CD4-positive, CD25-positive, alpha-beta regulatory T cell (primary cell): ENCODE data around the gene TMEM50B. TPM values are rescaled to one million over a fixed set of nuclear protein-coding genes. Genes with fewer than 3 reads are reported as not detected.
A peak's percentile ranks its signal among the peaks of the same experiment; 100 is the strongest.

Source experiments
- ATAC-seq, 2 donors: fragments of 150-1000 bp; cut with Tn5 transposase; one replicate each; pipeline ENCODE4 v1.10.0; 2021; ENCODE audit warnings: low read depth in 2 of 2, moderate number of reproducible peaks in 2 of 2, moderate library complexity in 1 of 2
- DNase-seq, 3 donors: peaks; one replicate each; pipeline versions ENCODE4 v3.0.0 to v3.0.0-alpha.2; 2012 to 2022; ENCODE audit warnings: mixed read lengths in 1 of 3
- H3K27ac ChIP-seq: one replicate; pipeline ENCODE4 v1.7.0; 2013; ENCODE audit warnings: mild to moderate bottlenecking, low read length; ENCODE audit not compliant: insufficient read depth, poor library complexity, severe bottlenecking
- H3K27me3 ChIP-seq: one replicate; pipeline ENCODE4 v1.7.0; 2013; ENCODE audit warnings: low read length; ENCODE audit not compliant: control insufficient read depth, insufficient read depth
- H3K36me3 ChIP-seq: one replicate; pipeline ENCODE4 v1.7.0; 2013; ENCODE audit warnings: mild to moderate bottlenecking, low read length, moderate library complexity; ENCODE audit not compliant: control insufficient read depth, insufficient read depth
- H3K4me1 ChIP-seq: 2 replicates; pipeline ENCODE4 v1.7.0; 2013; ENCODE audit warnings: mild to moderate bottlenecking, low read length; ENCODE audit not compliant: insufficient read depth, control insufficient read depth, poor library complexity, severe bottlenecking
- H3K4me3 ChIP-seq: one replicate; pipeline ENCODE4 v1.7.0; 2013; ENCODE audit warnings: low read depth, mild to moderate bottlenecking, low read length, moderate library complexity
- H3K9me3 ChIP-seq, 2 experiments: 1 replicate in 1 of 2; 2 replicates in 1 of 2; pipeline ENCODE4 v1.7.0; 2013; ENCODE audit warnings: low read length in 2 of 2, mild to moderate bottlenecking in 1 of 2, moderate library complexity in 1 of 2; ENCODE audit not compliant: control insufficient read depth in 2 of 2
- H3K27ac Mint-ChIP-seq, 3 donors: one replicate each; pipeline ENCODE4 v1.8.0; 2020 to 2022; ENCODE audit warnings: mild to moderate bottlenecking in 3 of 3, mixed read lengths in 3 of 3, moderate library complexity in 2 of 3
- H3K27me3 Mint-ChIP-seq: one replicate; pipeline ENCODE4 v1.8.0; 2022; ENCODE audit warnings: mild to moderate bottlenecking, mixed read lengths
- H3K36me3 Mint-ChIP-seq: one replicate; pipeline ENCODE4 v1.8.0; 2020; ENCODE audit warnings: mixed read lengths
- H3K4me1 Mint-ChIP-seq, 4 donors: one replicate each; pipeline ENCODE4 v1.8.0; 2020 to 2022; ENCODE audit warnings: mixed read lengths in 4 of 4, mild to moderate bottlenecking in 1 of 4
- H3K4me3 Mint-ChIP-seq, 4 donors: one replicate each; pipeline ENCODE4 v1.8.0; 2020 to 2022; ENCODE audit warnings: mild to moderate bottlenecking in 4 of 4, mixed read lengths in 4 of 4, moderate library complexity in 3 of 4
- H3K9me3 Mint-ChIP-seq, 7 donors: one replicate each; pipeline ENCODE4 v1.8.0; 2020 to 2022; ENCODE audit warnings: mixed read lengths in 7 of 7, mild to moderate bottlenecking in 3 of 7, moderate library complexity in 2 of 7
- polyA plus RNA-seq, 4 donors: library from polyadenylated mRNA; unstranded; fragments of 300-500 nt; fragmentation: Illumina TruSeq; gene quantifications; one replicate each; pipeline ENCODE4 v1.2.3, GENCODE V29; 2021
- total RNA-seq: library from RNA; stranded (reverse); gene quantifications from one replicate; pipeline ENCODE4 v1.2.3, GENCODE V29; 2022

The TMEM50B gene
- total and polyA plus RNA-seq, 5 donors from 2014 or later, result 60.1 to 84.2 (median 63.0) TPM

DNA sequence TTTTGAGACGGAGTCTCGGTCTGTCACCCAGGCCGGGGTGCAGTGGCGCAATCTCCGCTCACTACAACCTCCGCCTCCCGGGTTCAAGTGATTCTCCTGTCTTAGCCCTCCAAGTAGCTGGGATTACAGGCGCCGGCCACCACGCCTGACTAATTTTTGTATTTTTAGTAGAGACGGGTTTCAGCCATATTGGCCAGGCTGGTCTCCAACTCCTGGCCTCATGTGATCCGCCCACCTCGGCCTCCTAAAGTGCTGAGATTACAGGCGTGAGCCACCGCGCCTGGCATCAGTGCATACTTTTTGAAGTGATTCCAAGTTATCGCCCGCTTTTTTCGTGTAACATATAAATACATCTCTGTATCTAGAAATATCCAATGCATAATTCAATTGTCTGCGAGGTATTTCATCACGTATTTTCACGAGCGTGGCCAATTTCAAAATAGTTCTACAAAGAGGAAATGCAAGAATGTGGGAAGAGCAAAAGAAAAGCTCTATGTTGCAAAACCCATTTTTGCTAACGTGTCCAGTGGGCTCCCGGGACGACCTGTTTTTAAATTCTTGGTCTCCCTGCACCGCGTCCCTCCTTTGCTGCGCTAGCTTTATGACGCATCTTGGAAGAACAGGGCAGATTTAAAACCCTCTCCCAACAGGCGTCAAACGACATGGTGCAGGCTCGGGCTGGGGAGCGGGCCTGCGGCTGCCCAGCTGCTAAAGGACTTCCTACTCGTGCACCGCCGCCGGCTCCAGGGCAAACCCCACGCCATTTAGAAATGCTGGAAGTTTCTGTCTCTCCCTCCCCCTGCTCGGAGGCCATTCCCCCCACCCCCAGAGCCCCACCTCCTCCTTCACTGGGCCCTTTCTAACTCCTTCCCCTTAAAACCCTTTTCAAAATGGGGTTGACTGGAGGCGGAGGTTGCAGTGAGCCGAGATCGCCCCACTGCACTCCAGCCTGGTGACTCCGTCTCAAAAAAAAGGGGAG, 77.5 kb downstream of the TMEM50B start:
- Mint-ChIP-seq H3K4me1 (peaks cover 6 to 58% (median 34%) of the 10 kb centered on the region in 4 donors), H3K9me3 (peaks cover 0 to 2% (median 0%) of the 10 kb centered on the region in 7 donors), H3K4me3 (peak overlapping the region; percentile 81 to 90 (median 86)), H3K36me3 (no peaks in the 10 kb centered on the region), H3K27ac (peak overlapping the region in 2 of 3 donors; percentile 79 to 88), H3K27me3 (peaks cover 16% of the 10 kb centered on the region)
- peak in 1 of 3 donors; percentile 31 for DNase-seq
- Histone ChIP-seq H3K36me3 (no peaks in the 10 kb centered on the region), H3K4me3 (no peak overlapping the region), H3K4me1 (peaks cover 41% of the 10 kb centered on the region), H3K27ac (peak overlapping the region; percentile 61), H3K27me3 (no peaks in the 10 kb centered on the region), H3K9me3 (no peaks in the 10 kb centered on the region)
- no peak for ATAC-seq

DNA sequence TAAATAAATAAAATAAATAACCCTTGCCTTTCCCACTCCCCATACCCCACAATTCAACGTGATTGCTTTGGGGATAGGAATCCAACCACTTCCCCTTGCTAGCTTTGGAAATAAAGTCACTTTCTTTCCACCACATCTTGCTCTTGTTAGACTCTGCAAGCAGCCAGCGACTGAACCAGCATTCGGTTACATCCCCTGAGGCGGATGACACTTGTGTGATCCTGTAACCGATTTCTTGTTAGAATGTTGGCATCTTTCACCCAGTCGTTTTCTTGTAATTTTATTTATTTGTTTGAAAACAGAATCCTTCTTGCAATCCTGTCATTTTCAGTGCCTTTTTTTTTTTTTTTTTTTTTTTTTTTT, 78.2 kb downstream of the TMEM50B start:
- DNase-seq (no peak), ATAC-seq (no peak)
- H3K4me3 Mint-ChIP-seq, result peak overlapping the region; percentile 56 to 90 (median 78)
- no peaks in the 10 kb centered on the region for H3K9me3 ChIP-seq
- no peaks in the 10 kb centered on the region for H3K36me3 ChIP-seq
- no peak overlapping the region for H3K27ac Mint-ChIP-seq
- H3K27me3 Mint-ChIP-seq, result peaks cover 16% of the 10 kb centered on the region
- H3K4me3 ChIP-seq, result no peak overlapping the region
- H3K36me3 Mint-ChIP-seq, result no peaks in the 10 kb centered on the region
- no peak overlapping the region for H3K27ac ChIP-seq
- peaks cover 38% of the 10 kb centered on the region for H3K4me1 ChIP-seq
- H3K27me3 ChIP-seq, result no peaks in the 10 kb centered on the region
- peaks cover 0 to 2% (median 0%) of the 10 kb centered on the region in 7 donors for H3K9me3 Mint-ChIP-seq
- peaks cover 0 to 51% (median 27%) of the 10 kb centered on the region in 4 donors for H3K4me1 Mint-ChIP-seq

Other genes starting within 250 kb of the TMEM50B start
- 30.9 TPM for gene IL10RB, start 213.6 kb downstream of the TMEM50B start, total RNA-seq
- 100 to 1,000 TPM in 1 of 4 donors, 10 to 100 TPM in 3; 72.3 to 105 (median 84.9) TPM for gene IL10RB, start 213.6 kb downstream of the TMEM50B start, polyA plus RNA-seq
- 23.9 TPM for gene IFNAR1, start 155.0 kb downstream of the TMEM50B start, total RNA-seq
- 10 to 100 TPM; 61.7 to 93.8 (median 68.4) TPM for gene IFNAR1, start 155.0 kb downstream of the TMEM50B start, polyA plus RNA-seq
- 10.2 TPM for gene IFNGR2, start 76.6 kb downstream of the TMEM50B start, total RNA-seq
- 10 to 100 TPM; 21.7 to 37.2 (median 24.5) TPM for gene IFNGR2, start 76.6 kb downstream of the TMEM50B start, polyA plus RNA-seq
- 0.17 TPM for gene DNAJC28, start 11.7 kb upstream of the TMEM50B start, total RNA-seq
- gene DNAJC28, start 11.7 kb upstream of the TMEM50B start, polyA plus RNA-seq, result under 1 TPM; 0.33 to 0.78 (median 0.73) TPM
- gene GART, start 62.1 kb upstream of the TMEM50B start, total RNA-seq, result 44.0 TPM
- gene GART, start 62.1 kb upstream of the TMEM50B start, polyA plus RNA-seq, result 10 to 100 TPM; 45.5 to 63.9 (median 52.1) TPM
- 358 TPM for gene SON, start 63.1 kb upstream of the TMEM50B start, total RNA-seq
- gene SON, start 63.1 kb upstream of the TMEM50B start, polyA plus RNA-seq, result 100 to 1,000 TPM; 429 to 518 (median 444) TPM
- 15.2 TPM for gene DONSON, start 108.7 kb upstream of the TMEM50B start, total RNA-seq
- gene DONSON, start 108.7 kb upstream of the TMEM50B start, polyA plus RNA-seq, result 1 to 10 TPM; 4.2 to 5.1 (median 4.9) TPM
- 35.7 TPM for gene CRYZL1, start 161.8 kb upstream of the TMEM50B start, total RNA-seq
- 10 to 100 TPM; 27.2 to 31.9 (median 30.8) TPM for gene CRYZL1, start 161.8 kb upstream of the TMEM50B start, polyA plus RNA-seq
- gene ITSN1, start 162.5 kb upstream of the TMEM50B start, total RNA-seq, result 1.1 TPM
- gene ITSN1, start 162.5 kb upstream of the TMEM50B start, polyA plus RNA-seq, result under 1 TPM; 0.17 to 0.98 (median 0.33) TPM